ENCODE results near the gene MGAT4C.
"Not testable (repeated sequence)": the region's sequence is repeated elsewhere in the genome, so short reads cannot be mapped to it uniquely, and the experiment has no call there.

Gene MGAT4C

DNA sequence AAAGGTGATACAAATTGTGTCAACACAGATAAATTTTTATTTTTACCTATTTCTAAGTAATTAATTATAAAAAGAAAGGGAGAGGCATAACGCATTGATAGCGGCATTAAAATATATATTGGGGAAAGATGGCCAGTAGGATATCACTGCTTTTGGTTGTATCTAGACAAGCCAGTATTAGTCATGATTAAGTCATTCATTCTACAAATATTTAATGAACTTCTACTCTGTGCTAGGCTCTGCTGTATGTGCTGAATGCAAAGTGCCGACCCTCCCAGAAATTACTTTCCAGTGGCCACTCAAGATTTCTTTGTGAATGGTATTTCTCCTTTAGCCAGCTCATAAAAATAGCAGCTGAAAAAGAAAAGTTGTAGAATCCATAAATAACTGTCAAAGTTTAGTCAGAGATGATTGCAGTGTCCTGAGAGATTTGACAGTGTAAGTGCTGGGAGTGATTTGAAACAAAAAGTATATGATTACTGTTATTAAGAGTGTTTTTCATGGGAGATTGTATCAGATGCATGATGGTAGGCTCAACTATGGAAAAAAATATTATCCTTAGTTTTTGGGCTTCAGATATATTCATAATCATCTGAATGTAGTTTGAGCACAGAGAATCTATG is 133.2 kb downstream of the MGAT4C start:
- no peak for DNase-seq

DNA sequence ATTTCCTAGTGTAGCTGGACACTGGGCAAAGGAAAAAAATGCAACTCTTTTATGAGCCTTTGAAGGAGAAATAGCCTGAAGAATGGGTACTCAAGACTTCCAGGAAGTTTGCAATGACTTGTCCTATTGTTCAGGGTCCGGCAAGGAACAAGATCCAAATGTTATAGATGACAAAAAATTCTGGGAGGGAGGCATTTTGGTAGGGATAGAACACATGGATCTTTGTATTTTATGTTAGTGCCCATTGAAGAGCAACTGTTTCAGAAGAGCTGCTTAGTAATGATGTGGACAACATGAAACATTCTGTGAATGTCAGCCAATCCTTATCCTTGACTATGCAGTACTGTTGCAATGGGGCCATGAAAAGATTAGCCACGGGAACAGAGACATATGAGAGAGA is 138.0 kb downstream of the MGAT4C start:
- DNase-seq = no peak

DNA sequence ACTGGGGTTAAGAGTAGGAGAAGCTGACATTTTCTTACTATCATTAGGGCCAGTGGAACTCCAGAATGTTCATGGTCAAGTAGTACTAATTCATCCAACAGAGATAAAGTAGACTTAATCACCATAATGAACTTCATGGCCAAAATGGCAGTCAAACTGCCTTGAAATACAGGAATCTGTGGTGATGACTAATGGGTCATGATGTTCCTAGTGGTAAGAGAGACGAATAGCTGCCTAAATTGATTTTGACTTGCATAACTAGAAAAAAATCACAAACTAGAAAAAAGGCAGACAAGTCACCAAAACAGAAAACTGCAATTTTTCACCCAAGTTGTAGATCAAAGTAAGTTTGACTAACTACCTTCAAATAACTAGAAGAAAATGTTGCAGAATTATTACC is 138.5 kb downstream of the MGAT4C start:
- no peak for DNase-seq

DNA sequence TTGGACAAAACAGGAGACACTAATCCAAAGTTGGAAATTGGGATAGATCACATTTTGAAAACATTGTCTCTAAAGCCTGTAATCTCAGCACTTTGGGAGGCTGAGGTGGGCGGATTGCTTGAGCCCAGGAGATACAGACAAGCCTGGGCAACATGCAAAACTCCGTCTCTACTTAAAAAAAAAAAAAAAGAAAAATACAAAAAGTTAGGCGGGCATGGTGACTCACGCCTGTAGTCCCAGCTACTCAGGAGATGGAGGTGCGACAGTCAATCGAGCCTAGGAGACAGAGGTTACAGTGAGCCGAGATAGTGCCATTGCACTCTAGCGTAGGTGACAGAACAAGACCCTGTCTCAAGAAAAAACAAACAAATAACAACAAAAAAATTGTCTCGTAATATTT is 152.1 kb downstream of the MGAT4C start:
- DNase-seq = no peak

DNA sequence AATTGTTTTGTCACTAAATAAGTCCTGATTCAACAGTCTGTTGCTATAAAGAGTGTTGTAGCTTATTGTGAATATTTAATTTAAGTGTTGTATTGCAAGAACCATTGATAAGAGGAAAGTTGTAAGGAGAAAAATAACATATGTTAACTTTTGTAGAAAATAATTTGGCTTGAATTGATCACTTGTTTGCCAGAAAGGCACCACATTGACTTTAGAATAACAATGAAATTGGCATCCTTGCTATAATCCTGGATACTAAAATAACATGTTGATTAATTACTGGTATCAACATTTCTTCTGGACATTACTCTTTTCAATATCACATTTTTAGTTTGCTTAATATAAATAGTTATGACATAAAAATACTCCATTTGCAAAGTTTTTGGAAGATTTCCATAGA is 159.0 kb downstream of the MGAT4C start:
- DNase-seq = no peak

DNA sequence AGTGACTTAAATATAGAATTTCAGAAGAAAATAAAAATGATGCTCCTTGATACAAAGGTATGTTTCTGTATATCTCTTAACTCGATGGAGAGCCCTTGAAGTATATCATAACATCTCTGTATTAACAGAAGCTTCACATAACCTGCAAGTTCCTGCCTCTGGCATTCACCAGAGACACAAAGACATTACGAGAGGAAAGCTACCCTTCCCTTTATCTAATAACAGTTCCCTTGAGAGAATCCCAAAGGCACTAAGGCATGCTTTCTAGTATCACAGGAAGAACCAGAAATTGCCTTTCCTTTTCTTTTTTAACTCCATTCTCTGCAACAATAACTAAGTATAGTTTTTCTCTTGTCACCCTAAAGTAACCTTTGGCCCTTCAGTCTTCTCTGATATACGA is 164.5 kb downstream of the MGAT4C start:
- DNase-seq = no peak

GRCh38 chr12:86081843-86082242 is 174.3 kb downstream of the MGAT4C start:
- DNase-seq = no peak

GRCh38 chr12:86059052-86059451 is 197.1 kb downstream of the MGAT4C start:
- DNase-seq = not testable (repeated sequence)

- no peak for DNase-seq
Measured at GRCh38 chr12:86057092-86057845, 198.9 kb downstream of the MGAT4C start.

DNA sequence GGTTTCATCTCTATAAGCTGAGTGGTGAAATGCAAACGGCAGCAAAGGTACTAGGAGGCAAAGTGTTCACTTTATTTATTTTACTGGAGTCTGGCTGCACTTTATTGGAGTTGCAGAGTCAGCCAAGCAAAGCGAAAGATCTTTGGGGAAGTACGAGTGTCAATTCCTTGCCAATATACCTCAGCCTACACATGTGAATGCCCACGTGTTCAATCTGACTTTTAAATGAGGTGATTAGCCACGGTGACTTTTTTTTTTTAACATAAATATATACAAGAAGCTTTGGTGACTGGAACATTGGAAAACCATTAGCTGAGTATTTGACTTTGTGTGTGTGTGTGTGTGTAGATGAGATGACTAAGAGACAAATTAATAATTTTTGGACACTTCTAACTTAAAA is 203.3 kb downstream of the MGAT4C start:
- no peak for DNase-seq

GRCh38 chr12:86050010-86050409 is 206.2 kb downstream of the MGAT4C start:
- DNase-seq = no peak

- DNase-seq = no peak
Measured at GRCh38 chr12:86044396-86044795, 211.8 kb downstream of the MGAT4C start.

GRCh38 chr12:86042062-86042461 is 214.1 kb downstream of the MGAT4C start:
- no peak for DNase-seq

GRCh38 chr12:86018361-86018760 is 237.8 kb downstream of the MGAT4C start:
- no peak for DNase-seq

DNA sequence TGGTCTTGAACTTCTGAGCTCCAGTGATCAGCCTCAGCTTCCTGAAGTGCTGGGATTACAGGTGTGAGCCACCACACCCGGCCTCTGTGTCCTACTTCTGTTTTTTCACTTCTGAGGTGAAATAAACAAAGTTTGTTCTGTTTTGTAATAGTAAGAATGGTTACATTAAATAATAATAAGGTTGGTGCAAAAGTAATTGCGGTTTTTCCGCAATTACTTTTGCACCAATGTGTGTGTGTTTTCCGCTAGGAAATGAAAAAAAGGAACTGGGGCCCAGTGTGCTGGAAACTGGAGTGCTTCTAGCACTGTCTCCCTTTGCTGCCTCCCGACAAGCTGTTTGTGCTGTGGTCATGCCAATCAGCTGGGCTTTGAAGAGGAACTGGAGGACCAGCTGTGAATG is 241.2 kb downstream of the MGAT4C start:
- no peak for DNase-seq

- DNase-seq = no peak
Measured at GRCh38 chr12:86006727-86007126, 249.5 kb downstream of the MGAT4C start.

DNA sequence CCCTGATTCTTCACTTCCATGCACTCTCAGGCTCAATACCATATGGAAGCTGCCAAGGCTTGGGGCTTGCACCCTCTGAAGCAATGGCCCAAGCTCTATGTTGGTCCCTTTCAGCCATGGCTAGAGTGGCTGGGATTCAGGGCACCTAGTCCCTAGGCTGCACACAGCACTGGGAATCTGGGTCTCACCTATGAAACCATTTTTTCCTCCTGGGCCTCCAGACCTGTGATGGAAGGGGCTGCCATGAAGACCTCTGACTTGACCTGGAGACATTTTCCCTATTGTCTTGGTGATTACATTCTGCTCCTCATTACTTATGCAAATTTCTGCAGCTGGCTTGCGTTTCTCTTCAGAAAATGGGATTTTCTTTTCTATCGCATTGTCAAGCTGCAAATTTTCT is 258.1 kb downstream of the MGAT4C start:
- DNase-seq = no peak

- no peak for DNase-seq
Measured at GRCh38 chr12:85996280-85996679, 259.9 kb downstream of the MGAT4C start.

GRCh38 chr12:85993746-85994145 is 262.4 kb downstream of the MGAT4C start:
- DNase-seq = no peak

DNA sequence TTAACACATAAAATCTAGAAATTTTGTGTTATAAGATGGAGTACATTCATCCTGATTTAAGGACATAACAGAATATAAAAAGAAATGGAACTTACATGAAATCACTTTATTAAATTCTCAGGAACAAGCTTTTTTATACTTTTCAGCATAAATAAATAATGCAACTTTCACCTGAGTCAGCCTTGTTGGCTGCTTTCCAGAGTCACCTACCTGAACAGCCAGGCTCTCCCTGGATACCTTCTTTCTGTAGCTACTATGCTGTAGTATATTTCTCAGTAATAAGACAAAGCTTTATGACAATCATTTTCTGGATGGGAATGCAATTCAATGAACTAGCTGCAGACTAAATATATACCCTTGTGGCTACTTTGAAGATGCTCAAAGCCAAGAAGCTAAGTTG is 270.2 kb downstream of the MGAT4C start:
- no peak for DNase-seq

DNA sequence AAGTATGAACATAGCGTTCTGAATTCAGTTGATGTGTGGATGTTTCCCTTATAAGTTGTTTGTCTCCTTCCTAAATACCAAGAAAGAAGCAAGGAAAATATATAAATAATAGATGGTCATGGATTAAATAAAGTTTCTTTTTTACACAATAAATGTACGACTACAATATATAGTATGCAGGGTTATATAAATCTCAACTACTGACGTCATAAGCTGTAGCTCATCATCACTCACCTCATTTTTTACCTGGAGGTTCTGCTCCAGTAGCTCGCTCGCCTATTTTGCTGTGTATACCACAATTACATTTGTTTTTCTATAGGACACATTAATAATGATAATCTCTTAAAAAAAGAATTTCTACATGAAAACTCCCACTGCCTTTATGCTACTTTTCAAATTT is 272.6 kb downstream of the MGAT4C start:
- DNase-seq = no peak

DNA sequence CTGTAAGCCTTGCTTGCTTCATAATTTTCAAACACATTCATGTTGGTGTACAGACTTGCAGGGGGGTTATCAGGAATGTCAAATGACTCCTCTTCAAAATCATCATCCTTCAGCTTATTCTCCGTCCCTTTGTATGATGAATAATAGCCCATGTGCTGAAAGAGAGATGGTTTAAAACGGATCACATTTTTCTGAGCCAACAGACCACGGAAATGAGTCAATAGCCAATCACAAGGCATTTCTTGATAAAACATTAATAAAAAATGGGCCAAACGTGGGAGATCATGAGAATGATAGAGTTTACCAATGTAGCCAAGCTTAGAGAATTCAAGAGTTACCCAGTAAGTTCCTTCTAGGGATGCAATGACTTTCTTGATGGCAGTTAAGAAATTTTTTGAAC is 276.6 kb downstream of the MGAT4C start:
- no peak for DNase-seq

DNA sequence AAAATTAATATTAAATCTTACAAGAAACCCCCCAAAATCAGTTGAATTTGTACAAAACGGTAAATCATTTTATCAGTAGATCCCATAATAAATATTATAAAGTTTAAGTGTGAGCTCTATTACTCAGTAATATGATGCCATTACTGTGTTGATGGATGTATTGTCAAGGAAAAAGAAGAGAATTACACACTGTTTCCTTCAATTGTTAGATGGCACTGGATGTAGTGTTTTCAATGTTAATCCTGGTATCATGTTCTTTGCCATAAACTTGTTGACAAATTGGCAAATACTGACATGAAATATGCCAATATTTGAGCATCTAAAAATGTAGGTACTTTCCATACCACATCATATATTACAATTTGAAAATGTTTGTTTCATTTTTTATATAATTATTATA is 280.5 kb downstream of the MGAT4C start:
- DNase-seq = no peak

- DNase-seq = no peak
Measured at GRCh38 chr12:85971800-85972199, 284.4 kb downstream of the MGAT4C start.

DNA sequence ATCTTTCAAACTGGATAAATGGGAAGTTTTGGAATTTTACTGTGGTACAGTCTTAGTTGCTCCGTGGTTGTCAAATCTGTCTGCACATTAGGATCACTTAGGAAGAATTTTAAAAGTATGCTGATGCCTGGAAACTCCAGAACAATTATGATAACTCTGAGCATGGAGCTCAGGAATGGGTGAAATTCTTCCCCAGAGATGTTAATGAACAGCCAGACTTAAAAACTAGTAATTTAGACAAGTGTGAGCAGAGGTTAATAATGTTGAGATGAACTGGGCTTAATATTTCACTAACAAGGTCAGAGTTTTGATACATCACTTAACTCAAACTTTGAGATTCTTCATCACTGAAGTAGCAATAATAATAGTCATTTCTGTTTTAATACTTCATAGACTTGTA is 287.6 kb downstream of the MGAT4C start:
- no peak for DNase-seq

All from activated CD8-positive, alpha-beta memory T cell treated with anti-CD3 and anti-CD28 coated beads for 24 hours (primary cell).